Measurements from ENCODE around the gene RXRA.

- TF ChIP-seq POLR2A (IDR thresholded peaks at IDR 0.05) (no peak), CTCF (IDR thresholded peaks at IDR 0.05) (no peak)
These were observed 31.9 kb downstream of the RXRA start for GRCh38 chr9:134358026-134358661.
